Measurements from ENCODE around the gene TLCD3A.
"Not testable (repeated sequence)": the region's sequence is repeated elsewhere in the genome, so short reads cannot be mapped to it uniquely, and the experiment has no call there.

Gene TLCD3A

GRCh38 chr17:750431-751037 lies 18.1 kb downstream of the TLCD3A start:
- DNase-seq: peak in 1 of 2 experiments; percentile 5

GRCh38 chr17:751269-752001 lies 19.0 kb downstream of the TLCD3A start:
- peak; percentile 17 to 26 for DNase-seq

DNA sequence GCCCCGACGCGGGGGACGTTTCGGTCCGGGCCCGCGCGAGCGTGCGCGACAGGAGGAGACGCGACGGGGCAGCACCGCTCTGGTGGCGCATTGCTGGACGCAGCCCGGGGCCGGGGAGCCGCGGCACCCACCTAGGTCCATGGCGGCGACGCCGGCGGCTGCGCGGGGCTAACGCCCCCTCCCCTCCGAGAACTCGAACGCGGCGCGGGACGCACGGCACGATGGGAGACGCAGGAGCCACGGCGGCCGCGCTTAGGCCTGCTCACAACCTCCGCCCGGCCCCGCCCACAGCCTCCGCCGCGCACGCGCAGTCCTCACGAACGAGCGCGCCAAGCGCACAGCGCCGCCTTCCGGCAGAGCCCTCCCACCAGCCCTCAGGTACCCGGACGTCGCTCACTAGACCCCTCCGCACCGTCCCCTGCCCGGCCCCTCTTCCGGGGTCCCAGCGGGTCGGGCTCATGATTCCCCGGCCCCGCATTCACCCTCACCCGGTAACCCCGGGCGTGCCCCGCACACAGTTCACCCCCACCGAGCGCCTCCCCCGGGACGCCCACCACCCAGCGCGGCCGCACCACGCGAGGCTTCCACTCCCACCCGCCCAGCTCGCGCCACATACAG lies 19.7 kb downstream of the TLCD3A start, which contains the start of gene GEMIN4:
GEMIN4 (minus strand) TSS at position 263 of the 618 bp plus-strand sequence; CDS start at position 141, 122 bp downstream.
- peak; percentile 92 to 94 for DNase-seq

DNA sequence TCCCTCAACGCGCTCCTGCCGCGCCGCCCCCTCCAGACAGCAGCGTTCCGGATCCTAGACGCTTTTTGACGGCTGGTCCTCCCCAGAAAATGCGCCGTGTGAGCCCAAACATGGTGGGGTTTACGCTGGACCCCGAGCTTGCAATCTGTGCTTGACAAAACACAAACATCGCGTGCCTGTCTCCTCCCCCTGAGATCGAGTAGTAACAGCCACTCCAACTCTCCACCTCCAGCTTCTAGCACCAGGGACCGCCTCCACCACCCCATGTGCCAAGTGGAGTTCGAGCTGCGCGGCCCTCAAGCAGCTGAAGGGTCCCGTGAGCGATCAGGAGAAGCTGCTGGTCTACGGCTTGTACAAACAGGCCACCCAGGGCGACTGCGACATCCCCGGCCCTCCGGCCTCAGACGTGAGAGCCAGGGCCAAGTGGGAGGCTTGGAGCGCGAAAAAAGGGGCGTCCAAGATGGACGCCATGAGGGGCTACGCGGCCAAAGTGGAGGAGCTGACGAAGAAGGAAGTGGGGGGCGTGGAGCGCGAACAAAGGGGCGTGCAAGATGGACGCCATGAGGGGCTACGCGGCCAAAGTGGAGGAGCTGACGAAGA lies 20.3 kb downstream of the TLCD3A start:
- DNase-seq: peak; percentile 16 to 58

- DNase-seq: no peak
Measured at GRCh38 chr17:753418-753817, 21.0 kb downstream of the TLCD3A start.

- DNase-seq: not testable (repeated sequence)
Measured at GRCh38 chr17:755319-755961, 23.0 kb downstream of the TLCD3A start.

GRCh38 chr17:756010-756567 lies 23.7 kb downstream of the TLCD3A start:
- DNase-seq: not testable (repeated sequence)

GRCh38 chr17:759964-760363 lies 27.6 kb downstream of the TLCD3A start:
- DNase-seq: no peak

DNA sequence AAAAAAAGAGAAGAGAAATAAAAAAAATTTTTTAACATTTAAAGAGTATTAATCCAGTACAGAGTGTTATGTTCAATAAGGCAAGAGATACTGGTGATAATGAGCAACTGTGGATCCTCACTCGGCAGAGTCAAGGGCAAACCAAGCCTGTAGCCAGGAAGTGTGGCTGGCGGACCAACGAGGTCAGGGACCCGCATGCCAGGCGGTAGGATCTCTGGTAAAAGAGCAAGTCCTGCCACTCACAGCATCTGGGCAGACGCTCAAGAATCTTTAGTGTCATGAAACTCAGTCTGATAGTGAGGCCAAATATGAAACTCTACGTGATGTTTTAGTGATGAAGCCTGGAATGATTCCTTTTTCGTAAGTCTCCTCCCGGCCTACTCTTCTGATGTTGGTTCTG lies 28.0 kb downstream of the TLCD3A start:
- DNase-seq: no peak

- DNase-seq: no peak
Measured at GRCh38 chr17:767076-767475, 34.7 kb downstream of the TLCD3A start.

DNA sequence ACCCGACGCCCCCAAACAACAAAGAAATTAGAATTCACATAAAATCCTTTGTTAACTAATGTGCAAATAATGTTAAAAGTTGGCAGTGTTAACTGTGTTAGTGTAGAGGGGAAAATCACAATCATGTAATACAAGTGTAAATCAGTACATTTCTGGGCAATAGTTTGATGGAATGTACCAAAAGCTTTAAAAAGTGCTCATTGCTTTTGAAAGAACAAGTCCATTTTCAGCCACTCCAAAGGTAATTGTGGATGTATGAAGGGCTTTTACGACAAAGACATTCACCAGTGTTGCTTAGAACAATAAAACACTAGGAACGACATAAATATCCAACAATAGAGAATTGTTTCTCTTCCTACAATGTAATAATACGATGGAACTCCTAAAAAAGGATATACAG lies 40.6 kb downstream of the TLCD3A start:
- no peak for DNase-seq

DNA sequence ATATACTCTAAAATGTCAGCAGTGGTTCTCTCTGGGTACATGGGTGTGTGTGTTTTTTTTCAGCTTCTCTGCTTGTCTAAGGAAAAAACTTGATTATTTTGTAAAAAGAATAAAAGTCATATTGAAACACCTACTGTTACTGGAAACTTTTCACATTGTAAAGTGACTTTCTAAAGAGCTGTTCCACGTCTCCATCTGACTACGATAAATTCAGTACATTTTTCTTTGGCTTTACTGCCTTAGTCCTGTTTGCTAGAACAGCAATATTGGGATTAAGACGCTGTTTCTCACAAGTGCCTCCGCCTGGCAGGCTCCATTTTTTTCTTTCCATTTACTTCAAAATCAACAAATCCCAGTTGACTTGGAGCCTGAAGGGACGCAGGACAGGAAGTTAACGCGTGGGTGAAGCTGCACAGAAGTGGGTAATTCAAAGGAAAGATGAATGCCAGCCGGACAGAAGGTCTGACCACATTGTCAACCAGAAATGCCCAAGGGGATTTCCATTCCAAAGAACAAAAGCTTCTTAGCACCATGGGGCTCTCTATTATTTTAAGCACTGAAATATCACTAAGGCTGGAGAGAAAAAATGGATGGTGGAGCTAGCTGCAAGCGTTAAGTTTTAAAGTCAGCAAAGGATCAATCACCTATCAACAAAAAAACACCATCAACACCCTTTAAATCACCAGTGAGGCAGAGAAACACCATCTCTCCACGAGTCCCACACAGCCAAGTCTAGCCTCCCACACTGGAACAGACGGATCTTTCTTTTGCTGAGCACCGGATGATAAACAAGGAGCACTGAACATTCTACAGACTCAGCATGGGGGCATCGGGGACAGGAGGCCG lies 41.3 kb downstream of the TLCD3A start:
- no peak for DNase-seq

DNA sequence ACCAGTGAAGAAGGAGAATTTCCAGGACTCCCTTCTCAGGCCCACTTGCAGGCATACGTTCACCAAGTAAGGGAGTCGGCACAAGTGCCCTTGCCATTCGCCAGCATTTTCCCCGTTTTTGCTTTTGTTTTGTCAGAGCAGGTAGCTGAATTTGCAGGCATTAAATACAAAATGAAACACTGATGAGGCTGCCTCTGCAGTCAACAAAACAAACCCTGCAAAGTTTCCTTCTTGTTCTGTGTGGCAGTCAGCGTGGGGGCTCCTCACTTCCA lies 41.9 kb downstream of the TLCD3A start:
- no peak for DNase-seq

- no peak for DNase-seq
Measured at GRCh38 chr17:778096-778495, 45.7 kb downstream of the TLCD3A start.

DNA sequence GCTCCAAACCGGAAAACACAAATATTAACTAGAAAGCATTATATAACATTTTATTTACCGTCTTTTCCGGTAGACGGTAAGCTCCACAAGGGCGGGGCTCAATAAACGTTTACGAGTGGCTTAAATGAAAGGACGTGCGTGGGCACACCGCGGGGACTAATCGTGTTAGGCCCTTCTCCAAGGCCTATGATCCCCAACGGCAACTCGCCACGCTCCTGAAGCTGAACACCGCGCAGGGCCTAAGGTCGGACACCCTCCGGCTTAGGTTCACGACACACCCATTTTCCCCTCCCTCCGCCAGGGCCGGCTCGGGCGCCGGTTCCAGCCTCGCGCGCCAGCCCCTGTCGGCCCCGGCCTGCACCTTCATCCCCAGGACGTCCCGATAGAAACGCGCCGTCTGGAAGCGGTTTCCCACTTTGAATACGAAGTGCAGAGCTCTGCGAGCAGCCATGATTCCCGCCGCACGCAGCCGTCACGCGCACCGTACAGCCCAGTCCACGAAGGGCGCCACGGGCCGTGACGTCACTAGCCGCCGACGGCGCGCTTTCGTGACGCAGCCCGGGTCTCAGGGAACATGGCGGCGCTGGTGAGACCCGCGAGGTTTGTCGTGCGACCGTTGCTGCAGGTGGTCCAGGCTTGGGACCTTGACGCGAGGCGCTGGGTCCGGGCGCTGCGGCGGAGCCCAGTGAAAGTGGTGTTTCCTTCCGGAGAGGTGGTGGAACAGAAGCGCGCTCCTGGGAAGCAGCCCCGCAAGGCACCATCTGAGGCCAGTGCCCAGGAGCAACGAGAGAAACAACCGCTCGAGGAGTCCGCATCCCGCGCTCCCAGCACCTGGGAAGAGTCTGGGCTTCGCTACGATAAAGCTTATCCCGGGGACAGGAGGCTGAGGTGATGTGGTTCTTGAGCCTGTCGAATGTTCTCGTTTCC lies 49.7 kb downstream of the TLCD3A start, which contains the start of the genes GLOD4 and MRM3:
GLOD4 (minus strand) TSS at position 476 of the 927 bp plus-strand sequence; CDS start at position 451, 25 bp downstream.
MRM3 (plus strand) TSS at position 549 of the 927 bp plus-strand sequence; CDS start at position 575, 26 bp downstream.
- DNase-seq: peak; percentile 81 to 89

GRCh38 chr17:784143-784542 lies 51.7 kb downstream of the TLCD3A start:
- no peak for DNase-seq

DNA sequence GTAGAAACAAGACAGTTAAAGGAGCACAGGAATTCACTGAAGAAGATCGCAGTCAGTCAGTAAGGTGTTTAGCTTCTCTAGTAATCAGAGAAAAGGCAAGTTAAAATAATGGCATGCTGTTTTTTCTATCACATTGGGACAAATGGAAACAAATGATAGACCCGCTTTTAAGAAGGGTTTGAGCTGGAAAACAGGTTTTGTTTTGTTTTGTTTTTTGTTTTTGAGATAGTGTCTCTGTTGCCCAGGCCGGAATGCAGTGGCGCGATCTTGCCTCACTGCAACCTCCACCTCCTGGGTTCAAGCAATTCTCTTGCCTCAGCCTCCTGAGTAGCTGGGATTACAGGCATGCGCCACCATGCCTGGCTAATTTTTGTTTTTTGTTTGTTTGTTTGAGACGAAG lies 53.5 kb downstream of the TLCD3A start:
- DNase-seq: not testable (repeated sequence)

GRCh38 chr17:787641-788221 lies 55.3 kb downstream of the TLCD3A start:
- no peak for DNase-seq

GRCh38 chr17:788551-788950 lies 56.2 kb downstream of the TLCD3A start:
- DNase-seq: no peak

DNA sequence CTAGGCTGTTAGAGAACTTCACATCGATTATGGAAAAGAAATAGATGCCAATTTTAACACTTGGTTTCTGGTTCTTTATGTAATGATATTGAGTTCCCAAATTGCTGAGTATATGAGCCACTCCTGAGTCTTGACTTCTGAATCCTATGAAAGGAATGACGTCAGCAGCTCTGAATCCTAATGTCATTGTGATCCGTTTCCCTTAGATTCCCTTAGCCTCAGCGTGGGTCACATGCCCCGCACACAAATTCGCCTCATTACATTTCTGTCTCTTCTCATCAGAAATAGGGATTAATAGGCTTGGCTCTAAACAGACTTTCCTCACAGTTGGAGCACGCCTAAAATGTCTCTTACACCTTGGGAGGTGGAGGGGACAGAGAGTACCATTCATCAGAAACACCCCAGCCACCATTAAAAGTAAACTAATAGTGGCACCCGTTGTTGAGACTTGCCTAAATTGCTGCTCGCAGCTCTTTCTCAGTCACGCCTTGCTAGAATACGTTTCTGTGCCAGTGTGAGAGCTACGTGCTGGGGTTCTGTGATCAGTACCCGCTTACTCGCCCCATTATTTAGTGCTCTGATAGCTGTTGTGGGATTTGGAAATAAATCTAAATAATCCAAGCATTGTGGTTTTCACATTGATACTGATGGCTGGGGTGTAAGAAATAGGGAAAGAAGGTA lies 56.9 kb downstream of the TLCD3A start:
- DNase-seq: no peak

Measured in SHP77 (cell line).